Gastrocnemius medialis (tissue), 4 donors: Measurements from ENCODE around the gene SPTLC2. TPM values are rescaled to one million over a fixed set of nuclear protein-coding genes. Genes with fewer than 3 reads are reported as not detected.

ENCODE experiments used
- ATAC-seq, 2 donors: fragments of 150-250 bp; one replicate each; pipeline ENCODE4 v1.9.1; 2016
- DNase-seq, 2 donors: peaks; one replicate each; pipeline ENCODE4 v3.0.0-alpha.2; 2019
- H3K27ac ChIP-seq, 4 donors: fragments of 200-600 bp; sonication (generic); 1 replicate in 1 of 4; 2 replicates in 3 of 4; pipeline ENCODE4 v1.5.1; 2016 to 2018; ENCODE audit warnings: mild to moderate bottlenecking in 2 of 4, moderate library complexity in 1 of 4
- H3K27me3 ChIP-seq, 3 donors: fragments of 200-600 bp; sonication (generic) in 2 of 3; 1 replicate in 1 of 3; 2 replicates in 2 of 3; pipeline versions ENCODE4 v1.5.1 to v1.6.0; 2016 to 2019; ENCODE audit warnings: mild to moderate bottlenecking in 1 of 3, moderate library complexity in 1 of 3
- H3K36me3 ChIP-seq, 2 donors: fragments of 200-600 bp; sonication (generic) in 1 of 2; one replicate each; pipeline ENCODE4 v1.5.1; 2017 to 2018
- H3K4me1 ChIP-seq, 2 donors: fragments of 200-600 bp; sonication (generic) in 1 of 2; one replicate each; pipeline ENCODE4 v1.5.1; 2016 to 2017; ENCODE audit warnings: mild to moderate bottlenecking in 2 of 2
- H3K4me3 ChIP-seq, 4 donors: fragments of 200-600 bp; sonication (generic) in 3 of 4; 1 replicate in 1 of 4; 2 replicates in 3 of 4; pipeline ENCODE4 v1.5.1; 2016 to 2019; ENCODE audit warnings: mild to moderate bottlenecking in 2 of 4
- H3K9me3 ChIP-seq, 3 donors: fragments of 200-600 bp; sonication (generic) in 2 of 3; 1 replicate in 1 of 3; 2 replicates in 2 of 3; pipeline ENCODE4 v1.5.1; 2016 to 2019
- POLR2A ChIP-seq, 2 donors: fragments of 450-650 bp; IDR thresholded peaks; one replicate each; pipeline ENCODE4 v1.6.1; 2017; ENCODE audit warnings: antibody characterized with exemption in 2 of 2, mild to moderate bottlenecking in 2 of 2, moderate library complexity in 2 of 2
- in situ Hi-C, 4 donors: fragments of 200-750 bp; cut with MboI; loops; one replicate each; pipeline versions ENCODE4 v1.15.0 to v1.8.0; 2017; ENCODE audit warnings: low sequenced_read_pairs in 4 of 4
- intact Hi-C: fragments of 100-400 bp; cut with DNase I; formaldehyde crosslinking; loops from one replicate; pipeline ENCODE4 v1.15.1; 2023; ENCODE audit warnings: low total_unique reads
- total RNA-seq, 4 donors: library from RNA; depleted of rRNA; stranded (reverse); fragments of >200 nt; gene quantifications; one replicate each; pipeline versions ENCODE4 v1.1.0 to v1.2.3, GENCODE V29; 2016
- TF ChIP-seq, protein P1 (sequence below), 5 experiments: fragments of 450-650 bp in 3 of 5; fragments of 200-600 bp in 2 of 5; sonication (generic) in 2 of 5; IDR thresholded peaks in 4 of 5; conservative IDR thresholded peaks in 1 of 5; 1 replicate in 4 of 5; 2 replicates in 1 of 5; pipeline ENCODE4 v1.5.1; 2016 to 2019; ENCODE audit warnings: antibody characterized with exemption in 5 of 5, mild to moderate bottlenecking in 3 of 5, moderate library complexity in 3 of 5

The SPTLC2 gene
- total RNA-seq, 4 donors from 2014 or later, result 6.5 to 10.4 (median 7.0) TPM

DNA sequence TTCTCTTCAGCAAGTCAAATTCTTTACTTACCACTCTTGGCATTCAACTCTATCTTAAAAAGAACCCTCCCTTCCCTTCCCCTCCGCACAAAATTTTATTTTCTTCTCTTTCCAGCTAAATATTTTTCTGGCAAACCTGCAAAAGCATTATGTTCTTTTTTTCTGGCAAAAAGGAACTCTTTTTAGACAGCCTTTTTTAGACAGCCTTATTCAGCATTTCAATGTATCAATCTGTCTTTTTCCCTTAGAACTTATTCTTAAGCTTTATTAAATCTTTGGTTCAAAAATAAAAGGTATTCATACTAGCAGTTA lies 50.5 kb downstream of the SPTLC2 start:
- no peak overlapping the region for H3K4me3 ChIP-seq
- no peaks in the 10 kb centered on the region for H3K4me1 ChIP-seq
- H3K9me3 ChIP-seq, result no peaks in the 10 kb centered on the region
- no peak overlapping the region for H3K27ac ChIP-seq
- intact Hi-C loops, result no loop called here
- no peak for ATAC-seq
- no peaks in the 10 kb centered on the region for H3K27me3 ChIP-seq
- in situ Hi-C loops, result no loop called here
- DNase-seq, result no peak
- H3K36me3 ChIP-seq, result peaks cover 0 to 6% of the 10 kb centered on the region in 2 donors
- no peak for TF ChIP-seq POLR2A (IDR thresholded peaks at IDR 0.05)

DNA sequence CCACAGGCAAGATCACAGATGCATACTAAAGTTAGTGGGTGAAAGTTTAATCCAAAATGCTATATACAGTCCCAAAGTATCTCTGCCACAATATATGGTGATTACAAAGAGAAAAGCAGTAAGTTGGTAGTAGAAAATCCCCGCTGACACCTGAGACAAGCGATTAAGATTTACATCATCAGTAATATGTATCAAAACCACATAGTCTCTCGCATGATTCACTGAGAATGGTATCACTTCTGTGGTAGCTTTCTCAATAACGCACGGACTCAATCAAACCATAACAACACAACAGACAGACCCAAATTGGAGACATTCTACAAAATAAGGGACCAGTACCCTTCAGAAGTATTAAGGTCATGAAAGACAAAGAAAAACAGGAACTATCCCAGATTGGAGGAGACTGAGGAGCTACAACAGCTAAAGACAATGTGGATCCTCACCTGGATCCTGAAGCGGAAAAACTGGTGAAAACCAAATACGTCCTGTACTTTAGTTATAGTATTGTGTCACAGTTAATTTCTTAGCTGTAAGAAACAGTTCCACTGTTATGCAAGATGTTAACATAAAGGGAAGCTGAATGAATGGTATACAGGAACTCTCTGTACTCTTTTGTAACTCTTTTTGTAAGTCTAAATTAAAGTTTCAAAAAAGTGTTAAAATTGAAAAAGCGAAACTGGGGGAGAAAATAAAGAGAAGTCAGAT lies 51.0 kb downstream of the SPTLC2 start:
- DNase-seq, result no peak
- H3K27ac ChIP-seq, result peak overlapping the region in 1 of 4 donors; percentile 7
- H3K4me3 ChIP-seq, result no peak overlapping the region
- H3K27me3 ChIP-seq, result no peaks in the 10 kb centered on the region
- intact Hi-C loops, result no loop called here
- H3K9me3 ChIP-seq, result no peaks in the 10 kb centered on the region
- in situ Hi-C loops, result no loop called here
- peaks cover 0 to 6% of the 10 kb centered on the region in 2 donors for H3K36me3 ChIP-seq
- no peak for ATAC-seq
- no peaks in the 10 kb centered on the region for H3K4me1 ChIP-seq
- TF ChIP-seq POLR2A (IDR thresholded peaks at IDR 0.05), result no peak
- TF ChIP-seq, protein P1, sequence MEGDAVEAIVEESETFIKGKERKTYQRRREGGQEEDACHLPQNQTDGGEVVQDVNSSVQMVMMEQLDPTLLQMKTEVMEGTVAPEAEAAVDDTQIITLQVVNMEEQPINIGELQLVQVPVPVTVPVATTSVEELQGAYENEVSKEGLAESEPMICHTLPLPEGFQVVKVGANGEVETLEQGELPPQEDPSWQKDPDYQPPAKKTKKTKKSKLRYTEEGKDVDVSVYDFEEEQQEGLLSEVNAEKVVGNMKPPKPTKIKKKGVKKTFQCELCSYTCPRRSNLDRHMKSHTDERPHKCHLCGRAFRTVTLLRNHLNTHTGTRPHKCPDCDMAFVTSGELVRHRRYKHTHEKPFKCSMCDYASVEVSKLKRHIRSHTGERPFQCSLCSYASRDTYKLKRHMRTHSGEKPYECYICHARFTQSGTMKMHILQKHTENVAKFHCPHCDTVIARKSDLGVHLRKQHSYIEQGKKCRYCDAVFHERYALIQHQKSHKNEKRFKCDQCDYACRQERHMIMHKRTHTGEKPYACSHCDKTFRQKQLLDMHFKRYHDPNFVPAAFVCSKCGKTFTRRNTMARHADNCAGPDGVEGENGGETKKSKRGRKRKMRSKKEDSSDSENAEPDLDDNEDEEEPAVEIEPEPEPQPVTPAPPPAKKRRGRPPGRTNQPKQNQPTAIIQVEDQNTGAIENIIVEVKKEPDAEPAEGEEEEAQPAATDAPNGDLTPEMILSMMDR (IDR thresholded peaks at IDR 0.05 in 4 of 5, conservative IDR thresholded peaks at IDR 0.05 in 1 of 5), result no peak

DNA sequence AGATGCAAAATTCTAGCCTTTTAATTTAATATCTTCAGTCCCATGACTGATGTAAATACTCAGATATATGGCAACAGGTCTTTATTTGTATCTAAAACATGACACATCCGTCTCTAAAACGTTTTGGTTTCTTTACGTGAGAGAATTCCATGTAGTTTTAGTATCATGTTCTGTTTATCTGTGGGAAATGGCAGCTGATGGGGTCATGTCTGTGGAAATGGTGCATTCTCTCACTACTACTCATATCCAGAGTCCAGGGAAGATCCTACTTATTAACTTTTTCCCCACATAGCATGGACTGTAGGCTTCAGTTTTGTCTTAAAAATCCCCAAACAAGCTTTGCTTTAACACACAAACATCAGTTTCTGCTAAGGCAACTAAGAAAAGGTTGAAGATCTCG lies 53.8 kb downstream of the SPTLC2 start:
- in situ Hi-C loops (no loop called here), intact Hi-C loops (no loop called here)
- DNase-seq (no peak), ATAC-seq (no peak)
- Histone ChIP-seq H3K27me3 (no peaks in the 10 kb centered on the region), H3K27ac (no peak overlapping the region), H3K36me3 (peaks cover 0 to 13% of the 10 kb centered on the region in 2 donors), H3K4me1 (no peaks in the 10 kb centered on the region), H3K9me3 (no peaks in the 10 kb centered on the region), H3K4me3 (no peak overlapping the region)
- TF ChIP-seq, protein P1 (IDR thresholded peaks at IDR 0.05 in 4 of 5, conservative IDR thresholded peaks at IDR 0.05 in 1 of 5), result no peak
- no peak for TF ChIP-seq POLR2A (IDR thresholded peaks at IDR 0.05)

DNA sequence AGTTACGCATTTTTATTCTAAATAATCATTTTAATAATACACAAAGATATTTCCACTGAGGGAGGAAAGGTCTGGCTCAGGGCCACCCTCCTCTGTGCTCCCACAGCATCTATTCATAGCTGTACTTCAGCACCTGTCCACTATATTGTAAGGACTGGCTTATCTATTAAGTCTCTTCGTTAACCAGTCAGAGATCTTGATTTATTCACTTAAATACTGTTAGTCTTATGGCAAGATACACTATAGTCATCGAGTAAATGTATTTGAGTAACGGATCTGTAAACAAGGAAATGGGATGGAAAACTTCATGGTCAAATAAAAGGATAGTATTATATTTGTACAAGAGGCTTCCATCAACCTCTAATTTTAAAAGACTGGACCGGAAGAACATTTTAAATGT lies 54.6 kb downstream of the SPTLC2 start:
- no peak for ATAC-seq
- Histone ChIP-seq H3K4me1 (no peaks in the 10 kb centered on the region), H3K9me3 (no peaks in the 10 kb centered on the region), H3K4me3 (no peak overlapping the region), H3K27me3 (no peaks in the 10 kb centered on the region), H3K36me3 (peaks cover 0 to 17% of the 10 kb centered on the region in 2 donors), H3K27ac (no peak overlapping the region)
- in situ Hi-C loops, result no loop called here
- no peak for TF ChIP-seq POLR2A (IDR thresholded peaks at IDR 0.05)
- TF ChIP-seq, protein P1 (IDR thresholded peaks at IDR 0.05 in 4 of 5, conservative IDR thresholded peaks at IDR 0.05 in 1 of 5), result no peak
- no peak for DNase-seq
- intact Hi-C loops, result no loop called here

DNA sequence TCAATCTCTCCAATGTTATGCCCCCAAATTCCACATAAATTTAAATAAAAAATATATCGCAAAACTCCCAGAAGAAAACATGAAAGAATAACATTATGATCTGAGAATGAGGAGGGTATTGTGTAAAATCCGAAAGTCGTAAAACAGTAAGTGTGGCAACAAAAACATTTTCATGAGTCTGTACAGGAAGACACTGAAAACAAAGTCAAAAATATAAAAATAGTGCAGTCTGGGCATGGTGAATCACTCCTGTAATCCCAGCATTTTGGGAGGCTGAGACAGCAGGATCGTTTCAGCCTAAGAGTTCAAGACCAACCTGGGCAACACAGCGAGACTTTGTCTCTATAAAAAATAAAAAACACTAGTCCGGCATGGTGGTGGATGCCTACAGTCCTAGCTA lies 57.1 kb downstream of the SPTLC2 start:
- Histone ChIP-seq H3K4me1 (peaks cover 0 to 4% of the 10 kb centered on the region in 2 donors), H3K27me3 (no peaks in the 10 kb centered on the region), H3K4me3 (no peak overlapping the region), H3K27ac (no peak overlapping the region), H3K36me3 (peaks cover 0 to 28% of the 10 kb centered on the region in 2 donors), H3K9me3 (no peaks in the 10 kb centered on the region)
- TF ChIP-seq POLR2A (IDR thresholded peaks at IDR 0.05), result no peak
- TF ChIP-seq, protein P1 (IDR thresholded peaks at IDR 0.05 in 4 of 5, conservative IDR thresholded peaks at IDR 0.05 in 1 of 5), result no peak
- ATAC-seq, result no peak
- in situ Hi-C loops (no loop called here), intact Hi-C loops (no loop called here)
- DNase-seq, result no peak
